Occipital lobe (tissue), 2 donors: ENCODE measurements around the gene PDE4B. TPM values are rescaled to one million over a fixed set of nuclear protein-coding genes. Genes with fewer than 3 reads are reported as not detected.
A peak's percentile ranks its signal among the peaks of the same experiment; 100 is the strongest.

Source experiments
- DNase-seq: peaks from one replicate; lab custom pipeline; 2025; lab: John Stamatoyannopoulos, UW
- total RNA-seq: library from RNA; depleted of rRNA; stranded (reverse); fragments of >200 nt; gene quantifications from one replicate; pipeline ENCODE4 v1.2.3, GENCODE V29; 2014

The PDE4B gene
- total RNA-seq, 1 donor from 2014 or later = 77.8 TPM

DNA sequence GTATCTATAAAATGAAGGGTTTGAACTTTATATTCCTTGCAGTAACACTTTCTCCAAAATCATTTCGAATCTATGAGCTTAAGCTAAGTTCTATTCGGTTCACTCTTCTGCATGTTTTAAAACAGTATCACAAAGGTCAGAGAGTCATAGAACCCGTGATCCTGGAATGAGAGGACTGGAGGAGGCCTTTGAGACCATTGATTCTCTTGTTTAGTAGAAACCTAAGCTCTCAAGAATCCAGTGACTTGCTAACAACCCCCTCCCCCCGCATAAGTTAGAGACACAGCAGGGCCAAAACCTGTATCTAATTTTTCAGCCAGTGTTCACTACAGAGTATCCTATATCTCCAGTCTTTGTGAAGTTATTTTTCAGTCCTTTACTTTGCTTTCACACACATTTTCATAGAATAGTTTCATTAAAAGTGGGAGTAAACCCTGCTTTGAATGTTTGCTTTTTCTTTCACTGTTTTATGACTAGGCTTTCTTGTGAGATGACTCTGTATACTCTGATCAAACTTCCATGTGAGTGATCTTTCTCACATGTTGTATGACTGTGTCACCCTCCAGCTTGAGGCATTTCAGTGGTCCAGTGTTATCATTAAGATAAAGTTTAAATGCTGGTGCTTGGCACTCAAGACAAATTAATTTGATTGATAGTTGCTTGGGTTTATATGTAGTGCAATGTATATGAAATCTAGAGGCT, 465.9 kb downstream of the PDE4B start:
- no peak for DNase-seq

DNA sequence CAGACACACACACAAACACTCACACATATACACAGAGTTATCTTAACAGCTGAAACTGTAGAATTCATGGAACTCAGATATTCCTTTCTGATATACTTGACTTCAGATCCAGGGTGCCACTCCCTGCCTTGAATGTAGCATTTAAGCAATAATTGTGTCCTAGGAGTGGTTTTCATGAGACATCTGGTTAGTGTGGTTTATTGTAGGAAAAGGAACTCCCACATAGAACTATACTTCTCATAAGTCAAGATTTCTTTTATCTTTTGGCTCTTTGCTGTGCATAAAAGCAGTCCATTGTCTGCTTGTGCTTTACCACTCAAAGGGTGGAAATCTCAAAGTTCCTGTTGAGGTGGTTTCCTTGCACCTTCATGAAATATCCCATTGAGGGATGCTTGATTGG, 468.7 kb downstream of the PDE4B start:
- DNase-seq = no peak

DNA sequence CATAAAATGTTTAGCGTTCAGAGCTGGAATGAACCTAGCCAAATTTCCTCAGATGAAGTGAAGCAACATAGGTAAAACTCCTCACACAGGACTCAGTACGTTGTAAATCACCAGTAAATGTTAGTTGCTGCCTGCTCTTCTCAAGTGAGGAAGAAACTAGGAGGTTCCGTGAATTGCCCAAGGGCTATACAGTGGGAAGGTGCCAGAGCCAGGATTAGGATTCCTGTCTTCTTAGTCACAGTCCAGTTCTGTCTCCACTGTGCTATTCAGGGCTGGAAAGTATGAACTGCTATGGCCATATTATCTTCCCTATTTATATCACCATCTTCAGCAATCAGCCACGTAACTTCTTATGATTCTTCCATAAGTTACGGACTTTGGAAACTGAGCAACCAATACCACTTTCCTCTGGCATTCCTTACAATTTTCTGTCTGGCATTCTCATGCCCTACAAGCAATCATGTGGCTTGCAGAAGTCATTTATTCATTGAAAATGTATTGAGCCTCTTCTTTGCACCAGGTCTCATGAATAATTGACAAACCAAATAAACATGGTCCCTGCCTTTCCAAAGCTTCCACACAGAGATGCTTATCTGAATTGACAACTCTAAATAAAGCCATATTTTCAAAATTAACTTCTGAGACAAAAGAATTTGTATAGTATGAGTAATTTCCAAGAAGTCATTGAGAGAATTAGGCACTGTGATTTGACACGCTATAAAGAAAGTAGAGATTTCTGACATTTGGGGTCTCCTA, 469.7 kb downstream of the PDE4B start:
- DNase-seq = no peak

DNA sequence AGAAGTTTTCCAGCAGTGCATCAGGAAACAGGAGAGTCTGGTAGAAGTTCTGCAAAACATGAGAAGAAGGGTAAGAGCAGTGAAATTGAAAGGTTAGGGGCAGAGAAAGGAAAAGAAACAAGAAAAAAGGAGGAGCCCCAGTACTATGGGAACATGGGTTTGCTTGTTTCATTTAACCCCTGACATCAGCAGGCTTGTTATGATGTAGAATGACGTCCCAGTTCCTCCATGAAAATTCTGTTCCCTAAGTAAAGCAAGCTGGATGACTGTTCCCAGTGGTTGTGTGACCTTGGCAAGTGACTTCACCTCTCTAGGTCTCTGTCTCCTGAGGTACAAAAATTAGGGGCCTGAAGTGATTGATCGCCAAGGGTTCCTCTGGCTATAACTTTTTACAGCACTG, 472.6 kb downstream of the PDE4B start:
- DNase-seq = no peak

DNA sequence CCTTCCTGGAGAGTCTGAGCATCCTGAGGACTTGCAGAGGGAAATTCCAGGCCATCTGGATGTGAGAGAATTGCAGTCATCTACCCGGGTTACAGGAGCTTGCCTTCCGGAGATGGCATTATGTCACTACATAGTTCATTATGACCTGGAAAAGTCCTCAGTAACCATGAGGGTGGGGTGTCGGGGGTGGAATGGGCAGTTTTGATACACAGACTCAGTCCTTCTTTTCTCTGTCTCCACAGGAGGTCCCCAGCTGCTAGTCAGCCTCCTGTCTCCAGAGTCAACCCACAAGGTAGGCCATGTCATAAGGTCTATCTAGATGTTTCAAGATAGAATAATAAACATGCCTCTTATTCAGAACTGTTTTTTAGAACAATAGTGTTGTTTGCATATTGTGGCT, 473.1 kb downstream of the PDE4B start:
- DNase-seq = no peak

DNA sequence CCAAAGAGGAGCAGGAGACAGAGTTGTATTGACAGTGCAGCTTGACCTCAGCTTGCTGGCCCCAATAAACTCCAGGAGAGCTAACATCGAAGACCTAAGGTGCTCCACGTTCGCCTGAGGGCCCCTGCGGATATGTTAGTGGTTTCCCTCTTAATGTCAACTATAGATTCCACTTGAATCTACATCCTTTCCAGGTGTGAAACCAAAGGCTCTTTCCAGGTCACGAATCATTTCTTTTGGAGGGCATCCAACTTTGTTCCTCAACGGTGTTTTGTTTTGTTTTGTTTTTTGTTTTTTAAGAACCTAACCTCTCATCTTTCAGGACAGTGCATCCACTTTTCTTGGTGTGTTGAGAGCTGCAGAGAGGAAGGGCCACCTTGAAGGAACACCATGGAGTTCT, 473.7 kb downstream of the PDE4B start:
- no peak for DNase-seq

DNA sequence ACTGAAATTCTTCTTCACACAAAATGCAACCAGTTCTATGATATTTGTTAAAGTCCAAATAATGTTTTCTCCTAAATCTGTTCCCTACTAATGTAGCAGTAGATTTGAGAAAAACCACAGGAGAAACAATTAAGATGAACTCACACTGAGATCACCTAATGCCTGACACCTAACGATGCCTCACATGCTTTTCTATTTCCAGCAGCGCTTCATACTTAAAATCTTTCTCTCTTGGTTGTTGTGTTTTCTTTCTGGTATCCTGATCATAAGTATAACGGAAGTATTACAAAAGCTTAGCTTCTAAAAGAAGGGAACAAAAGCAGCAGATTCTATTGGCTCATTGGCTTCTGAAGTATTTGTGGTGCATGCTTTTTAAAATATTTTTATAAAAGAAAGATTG, 474.1 kb downstream of the PDE4B start:
- no peak for DNase-seq

DNA sequence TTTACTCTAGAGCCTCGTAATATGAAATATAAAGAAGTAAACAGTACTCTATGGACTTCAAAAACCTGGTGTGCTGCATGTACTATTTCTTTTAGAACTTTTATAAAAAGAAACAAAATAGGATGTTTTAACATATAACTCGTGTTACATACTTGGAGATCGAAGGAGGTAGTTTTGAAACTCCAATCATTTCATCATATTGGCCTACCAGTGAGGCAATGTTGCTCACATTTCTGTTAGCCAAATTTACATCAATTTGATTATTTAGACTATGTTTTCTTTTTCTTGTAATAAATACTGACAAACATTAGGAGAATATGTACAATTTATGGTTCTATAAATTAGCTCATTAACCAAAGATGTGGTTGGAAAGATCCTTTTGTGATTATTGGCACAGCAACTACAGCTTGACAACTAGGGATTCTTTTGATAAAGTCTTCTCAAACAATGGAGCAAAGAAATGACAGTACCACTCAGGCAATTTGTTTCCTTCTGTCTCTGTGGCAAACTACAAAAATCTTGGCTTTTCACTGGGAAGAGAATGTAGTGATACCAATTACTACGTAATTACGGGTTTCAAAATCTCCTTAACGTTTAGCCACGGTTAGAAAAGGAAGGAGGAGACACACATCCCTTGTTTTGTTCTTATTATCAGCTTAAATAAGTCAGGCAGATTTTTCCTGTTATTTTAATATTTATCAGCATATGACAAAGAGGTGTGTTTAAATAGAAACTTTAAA, 474.7 kb downstream of the PDE4B start:
- no peak for DNase-seq

DNA sequence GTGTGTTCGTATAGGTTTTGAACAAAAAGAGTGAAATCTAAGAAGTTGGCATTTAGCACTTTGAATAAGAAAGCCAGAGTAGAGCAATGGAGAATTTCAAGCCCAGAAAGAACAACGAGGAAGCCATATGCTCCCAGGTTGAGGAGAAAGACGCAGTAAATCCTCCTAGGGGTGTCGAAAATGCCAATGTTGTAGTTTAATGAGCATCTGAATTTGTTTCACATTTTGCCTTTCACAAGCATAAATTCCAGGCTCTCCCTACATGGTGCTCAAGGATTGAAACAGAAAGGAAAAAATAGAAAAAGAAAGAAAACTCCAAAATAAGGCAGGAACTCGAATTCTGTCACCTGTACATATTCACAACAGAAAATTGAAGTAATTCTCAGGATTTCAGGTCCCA, 476.5 kb downstream of the PDE4B start:
- DNase-seq = no peak

DNA sequence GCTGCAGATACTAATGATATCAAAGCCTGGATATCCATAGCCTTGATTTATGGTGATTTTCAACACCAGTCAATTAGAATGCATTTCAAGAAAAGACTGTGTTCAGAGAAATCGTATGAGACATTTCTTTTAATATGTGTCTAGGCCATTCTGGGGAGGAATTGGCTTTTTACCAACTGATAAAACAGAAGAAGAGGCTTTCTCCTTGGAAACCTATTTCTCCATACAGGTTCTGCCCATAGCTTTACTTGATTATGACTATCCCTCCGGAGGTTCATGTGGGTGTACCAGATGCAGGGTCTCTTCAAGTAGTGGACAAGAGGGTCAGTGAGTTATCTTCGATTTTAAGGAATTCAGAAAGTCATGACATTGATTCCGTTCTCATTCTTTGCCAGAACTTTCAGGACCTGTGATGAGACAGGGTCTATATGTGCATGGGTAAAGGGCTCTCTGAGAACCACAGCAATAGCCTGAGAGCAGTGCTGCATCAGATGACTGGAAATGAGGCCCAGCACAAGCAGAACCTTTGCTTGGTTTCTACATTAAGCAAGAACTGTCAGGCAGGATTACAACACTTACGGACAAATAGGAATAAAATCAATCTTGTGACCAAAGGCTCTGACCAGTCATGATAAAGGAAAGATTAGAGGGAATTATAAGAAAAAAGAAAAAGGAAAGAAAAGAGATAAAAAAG, 477.6 kb downstream of the PDE4B start:
- DNase-seq = no peak

DNA sequence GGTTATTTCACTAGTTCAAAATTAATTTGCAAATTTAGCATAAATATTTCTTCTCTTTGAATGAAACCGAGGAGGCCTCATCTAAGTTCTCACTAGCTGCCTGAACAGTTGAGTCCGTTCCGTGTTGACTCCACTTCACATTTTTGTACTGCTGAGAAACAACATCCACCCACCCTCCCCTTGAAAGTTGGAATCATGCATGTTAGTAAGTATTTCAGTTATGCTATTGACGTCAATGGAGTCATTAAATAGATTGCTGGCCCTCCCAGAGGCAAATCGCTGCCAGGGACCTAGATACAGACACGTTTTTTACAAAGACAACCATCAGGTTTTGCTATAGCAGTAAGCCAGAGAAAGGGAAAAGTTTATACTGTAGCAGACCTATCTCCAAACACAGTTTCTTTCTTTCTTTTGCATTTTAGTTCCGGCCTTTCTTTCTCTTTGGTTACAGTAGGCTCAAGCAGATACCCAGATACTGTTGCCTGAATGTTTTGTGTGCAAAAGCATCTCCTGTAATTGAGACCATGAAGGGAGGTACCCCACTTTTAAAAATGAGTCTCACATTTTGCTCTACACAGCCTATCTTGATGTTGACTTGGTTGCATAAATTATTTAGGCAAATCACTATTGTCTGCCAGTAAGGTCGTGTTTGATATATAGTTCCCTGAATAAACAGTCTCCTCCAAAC, 478.7 kb downstream of the PDE4B start:
- peak; percentile 47 for DNase-seq

DNA sequence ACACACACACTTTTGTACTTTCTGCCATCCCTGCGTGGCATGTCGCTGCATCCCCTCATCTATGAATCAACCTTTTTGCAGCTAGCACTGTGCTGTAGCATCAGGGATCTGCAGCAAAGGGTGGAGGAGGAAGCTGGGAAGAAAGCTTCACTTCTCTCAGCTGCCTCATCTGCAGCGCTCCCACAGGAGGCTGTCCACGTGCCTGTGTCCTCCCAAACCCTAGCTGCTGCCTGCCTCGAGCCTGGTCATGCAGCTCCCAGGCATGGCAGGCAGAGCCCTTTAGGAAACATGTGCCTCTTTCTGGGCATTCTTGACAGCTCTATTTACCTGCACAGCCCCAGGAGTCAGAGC, 479.2 kb downstream of the PDE4B start:
- DNase-seq = peak; percentile 74

DNA sequence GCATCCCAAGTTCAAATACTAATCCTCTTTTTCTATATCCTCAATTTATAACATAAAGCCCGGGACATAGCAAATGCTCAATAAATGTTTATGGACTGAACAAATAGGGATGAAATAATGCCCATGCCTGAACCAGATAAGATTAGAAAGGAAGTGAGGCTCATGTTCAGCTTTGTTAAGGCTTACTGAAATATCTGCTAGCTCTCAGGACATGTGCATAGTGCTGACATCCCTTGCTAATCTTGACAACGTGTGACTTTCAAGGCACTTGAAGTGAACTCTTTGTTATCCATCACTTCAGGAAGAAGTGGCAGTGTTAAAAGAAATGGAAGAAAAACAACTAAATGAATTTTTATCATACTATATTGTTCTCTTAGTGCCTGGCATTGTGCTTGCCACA, 481.0 kb downstream of the PDE4B start:
- DNase-seq = no peak

DNA sequence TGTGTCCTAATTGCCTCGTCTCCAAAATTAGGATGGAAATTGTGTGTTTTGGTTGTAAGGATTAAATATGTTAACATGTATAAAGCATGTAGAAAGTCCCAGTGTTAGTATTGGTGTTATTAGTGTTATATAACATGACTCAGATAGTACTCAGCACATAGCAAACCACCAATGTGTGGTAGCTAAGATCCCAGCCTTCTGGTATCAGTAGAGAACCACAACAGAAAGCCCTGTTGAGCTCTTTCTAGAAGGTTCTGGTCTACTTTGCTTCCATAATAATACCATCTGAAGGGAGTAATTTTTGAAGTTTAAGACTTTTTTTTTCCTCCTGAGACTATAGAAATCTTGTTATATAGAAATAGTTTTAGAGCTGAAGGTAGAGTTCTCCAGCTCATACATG, 481.9 kb downstream of the PDE4B start:
- DNase-seq = no peak

DNA sequence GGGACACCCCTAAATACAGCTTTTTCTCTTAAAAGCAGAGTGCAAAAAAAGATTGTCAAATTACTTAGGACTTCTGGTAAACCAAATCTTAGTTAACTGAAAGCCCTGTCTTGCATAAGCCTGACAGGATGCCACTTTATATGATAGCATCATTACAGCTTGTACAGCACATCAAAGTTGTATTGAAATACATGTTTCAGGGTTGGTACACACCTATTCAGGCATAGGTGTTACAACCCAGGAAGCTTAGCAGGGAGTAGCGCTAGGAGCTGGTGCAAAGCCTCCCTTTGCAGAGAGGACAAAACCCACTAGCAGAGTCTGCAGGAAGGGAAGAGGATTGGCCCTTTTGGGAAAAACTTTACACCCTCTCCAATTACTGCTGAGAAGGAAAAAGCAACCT, 482.4 kb downstream of the PDE4B start:
- DNase-seq = no peak

DNA sequence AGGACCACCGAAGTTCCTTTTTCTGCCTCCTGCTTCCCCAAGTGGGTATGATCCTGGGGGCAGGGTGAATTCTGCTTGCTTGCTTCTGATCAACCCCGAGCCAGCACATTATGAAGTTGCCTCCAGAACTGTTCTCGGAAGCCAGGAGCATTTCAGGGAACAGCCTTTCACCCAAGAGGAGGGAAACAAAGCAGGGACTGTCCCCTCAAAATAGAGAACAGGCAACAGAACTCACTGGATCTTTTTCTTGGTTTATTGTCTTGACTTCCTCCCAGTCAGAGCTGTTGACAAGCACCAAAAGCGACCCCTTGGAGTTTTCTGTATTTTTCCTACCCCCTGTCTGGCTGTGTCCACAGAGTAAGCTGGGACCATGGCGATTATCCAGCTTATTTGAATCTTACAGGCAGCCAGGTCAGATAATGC, 482.9 kb downstream of the PDE4B start:
- DNase-seq = peak; percentile 31

DNA sequence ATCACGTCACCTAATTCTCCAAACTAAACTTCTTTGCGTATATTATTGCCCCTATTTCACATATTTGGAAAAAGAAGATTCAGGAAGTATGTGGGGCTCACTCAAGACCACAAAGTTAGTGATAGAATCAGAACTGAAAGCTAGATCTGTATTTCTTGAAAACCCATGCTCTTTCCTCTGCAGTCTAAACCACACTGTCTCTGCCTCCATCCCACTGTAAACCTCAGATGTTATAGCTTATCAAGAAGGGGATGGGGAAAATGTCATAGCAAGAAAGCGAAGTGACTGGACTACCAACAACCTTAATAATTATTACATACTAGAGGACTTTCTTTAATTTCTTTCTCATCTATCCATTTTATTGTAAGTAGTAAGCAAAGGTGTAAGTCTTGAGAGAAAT, 483.5 kb downstream of the PDE4B start:
- no peak for DNase-seq

DNA sequence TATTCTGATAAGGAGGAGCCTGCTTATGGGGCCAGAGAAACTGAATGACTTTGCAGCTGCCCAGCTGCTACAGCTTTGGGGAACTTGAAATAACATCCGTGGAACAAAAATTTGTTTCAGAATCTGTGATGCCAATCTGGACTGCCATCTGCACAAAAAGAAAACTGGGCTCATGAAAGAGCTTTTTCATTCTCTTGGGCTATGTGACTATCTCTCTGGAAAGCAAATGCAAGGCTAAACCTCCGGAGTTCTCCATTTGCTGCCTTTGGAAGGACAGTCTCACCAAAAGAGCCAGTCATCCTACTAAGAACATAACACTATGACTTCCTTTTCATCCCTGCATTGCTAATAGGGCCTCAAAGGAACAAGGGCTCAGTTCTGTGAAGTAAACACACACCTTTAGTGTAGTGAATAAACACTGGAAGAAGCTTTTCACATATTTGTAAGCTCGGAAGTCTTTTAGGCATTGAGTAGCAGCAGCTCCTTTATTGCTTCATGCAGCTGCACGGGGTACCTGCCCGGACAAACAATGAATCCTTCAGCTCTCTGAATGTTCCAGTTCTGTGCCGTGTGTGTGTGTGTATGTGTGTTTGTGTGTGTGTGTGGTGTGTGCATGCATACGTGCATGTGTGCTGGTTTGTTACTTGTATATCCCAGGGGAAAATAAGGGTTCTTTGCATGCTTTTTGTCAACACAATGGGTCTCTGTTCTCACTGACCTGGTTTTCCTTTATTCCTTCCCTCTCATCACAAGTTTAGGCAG, 485.7 kb downstream of the PDE4B start:
- DNase-seq = peak; percentile 65

DNA sequence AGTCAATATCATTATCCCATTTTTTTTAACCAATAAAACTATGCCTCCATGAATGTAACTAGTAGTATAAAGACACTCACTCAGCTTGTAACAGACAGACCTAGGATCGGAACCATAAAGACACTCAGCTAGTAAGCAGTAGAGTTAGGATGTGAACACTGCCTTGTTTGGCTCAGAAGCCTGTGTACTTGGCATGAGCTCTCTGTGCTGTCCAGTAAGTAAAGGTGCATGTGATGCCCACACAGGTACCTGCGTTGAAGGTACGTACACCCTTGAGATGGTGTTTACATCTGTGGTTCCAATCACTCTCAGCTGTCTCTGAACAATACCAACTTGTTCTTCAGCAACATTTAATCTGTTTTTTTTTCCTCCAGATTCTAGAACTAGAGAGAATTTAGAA, 489.1 kb downstream of the PDE4B start:
- DNase-seq = no peak

DNA sequence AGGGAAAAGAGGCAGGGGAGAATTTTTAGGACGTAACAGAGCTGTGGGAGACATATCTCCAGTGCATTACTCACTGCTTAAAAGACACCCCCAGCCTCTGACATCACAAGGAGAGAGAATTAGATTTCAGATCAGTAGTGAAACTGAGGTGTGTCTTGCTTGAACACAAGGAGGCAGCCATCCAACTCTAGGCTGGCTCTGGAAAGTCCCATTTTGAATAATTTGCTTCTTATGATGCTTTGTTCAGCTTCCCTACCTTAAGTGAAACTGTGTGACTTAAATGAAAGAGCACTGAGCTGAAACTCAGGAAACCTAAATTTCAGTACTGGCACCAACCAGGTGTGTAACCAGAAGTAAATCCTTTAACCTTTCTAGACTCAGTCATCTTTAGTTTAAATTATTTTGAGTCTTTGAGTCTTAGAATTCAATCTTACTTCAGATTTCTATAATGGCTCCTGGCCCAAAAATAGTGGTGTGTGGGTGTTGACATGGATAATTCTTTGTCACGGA, 489.7 kb downstream of the PDE4B start:
- no peak for DNase-seq
